ENCODE data around the gene POTEC. TPM values are rescaled to one million over a fixed set of nuclear protein-coding genes. Genes with fewer than 3 reads are reported as not detected.
"Not testable (repeated sequence)": the region's sequence is repeated elsewhere in the genome, so short reads cannot be mapped to it uniquely, and the experiment has no call there.

The POTEC gene
- total and polyA plus RNA-seq, 2 of the 8 experiments (the other 6 are each of a cell fraction or from before 2014, with no cell fraction given): 0.07 TPM; not detected in 1

DNA sequence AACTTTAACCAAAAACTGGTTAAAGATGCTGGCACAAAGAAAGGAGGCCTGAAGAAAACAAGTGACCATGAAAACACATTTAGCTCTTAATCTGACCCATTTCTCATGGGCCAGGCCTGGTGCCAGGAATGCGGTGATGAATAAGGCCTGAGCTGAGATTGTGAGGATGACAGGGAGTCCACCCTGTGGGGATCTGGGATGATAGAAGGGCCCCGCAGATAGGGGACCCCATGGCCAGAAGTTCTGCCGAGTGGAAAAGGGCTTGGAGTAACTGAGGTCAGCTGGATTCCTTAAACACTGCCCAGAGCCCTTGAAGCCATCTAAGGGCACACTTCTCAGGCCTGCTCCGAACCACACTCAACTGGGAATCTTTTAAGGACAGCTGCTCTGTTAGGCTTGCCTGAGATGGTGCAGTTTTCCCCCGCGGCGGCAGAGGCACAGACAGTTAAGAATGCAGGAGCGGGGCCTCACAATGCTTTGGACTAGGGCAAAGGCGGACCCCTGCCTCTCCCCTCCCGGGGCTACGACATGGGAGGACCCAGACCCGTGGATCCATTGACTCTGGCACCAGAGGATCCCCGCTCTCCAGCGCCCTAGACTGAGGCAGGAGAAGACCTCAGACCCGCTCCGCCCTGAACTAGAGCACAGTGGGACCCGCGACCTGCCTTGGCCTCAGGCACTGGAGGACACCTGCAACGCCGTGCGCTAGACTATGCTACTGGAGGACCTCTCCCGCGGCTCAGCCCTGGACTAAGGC, 70.0 kb downstream of the POTEC start:
- DNase-seq (ENCODE audit: low read depth in 1 of 2, low spot score in 2 of 2); H3K4ac ChIP-seq (replicated peaks; ENCODE audit: insufficient read length, low read depth, low read length); H4K91ac ChIP-seq (replicated peaks; ENCODE audit: insufficient read length, low read length); POLR2A ChIA-PET (ENCODE audit: partially characterized antibody); H3K9ac ChIP-seq (replicated peaks in 1 of 4; ENCODE audit: extremely low read depth in 1 of 4, low read depth in 3 of 4, low read length in 3 of 4); H3K56ac ChIP-seq (replicated peaks; ENCODE audit: insufficient read length, low read depth, low read length); H3K27me3 ChIP-seq (replicated peaks in 1 of 4; ENCODE audit: control insufficient read depth in 3 of 4, extremely low read depth in 1 of 4, insufficient read depth in 3 of 4, low read length in 3 of 4); H4K20me1 ChIP-seq (replicated peaks in 1 of 2; ENCODE audit: control insufficient read depth in 1 of 2, insufficient read depth in 2 of 2, low read length in 2 of 2); H2BK20ac ChIP-seq (ENCODE audit: low read length); H3K23me2 ChIP-seq (ENCODE audit: low read depth, low read length); H2AFZ ChIP-seq (ENCODE audit: low read length); H2AK5ac ChIP-seq (ENCODE audit: low read depth, low read length); FAIRE-seq; H3K4me2 ChIP-seq (ENCODE audit: insufficient read depth in 1 of 2, low read depth in 2 of 2, low read length in 2 of 2); H2BK5ac ChIP-seq (ENCODE audit: low read depth, low read length); H3K79me2 ChIP-seq (ENCODE audit: control insufficient read depth in 1 of 2, insufficient read depth in 2 of 2, low read length in 2 of 2); H3K14ac ChIP-seq (ENCODE audit: insufficient read length); H3K4me3 ChIP-seq (ENCODE audit: extremely low read depth in 1 of 4, insufficient read depth in 2 of 4, low read depth in 3 of 4, low read length in 4 of 4); H4K5ac ChIP-seq (ENCODE audit: insufficient read length, low read depth, low read length); H3K23ac ChIP-seq (ENCODE audit: insufficient read length); H3K79me1 ChIP-seq (ENCODE audit: low read depth, low read length); H4K8ac ChIP-seq (ENCODE audit: extremely low read depth, insufficient read depth, low read length); H3K27ac ChIP-seq (ENCODE audit: low read depth, low read length); H3K4me1 ChIP-seq (replicated peaks in 1 of 4; ENCODE audit: control insufficient read depth in 3 of 4, insufficient read depth in 4 of 4, low read length in 3 of 4); H3K36me3 ChIP-seq (ENCODE audit: control insufficient read depth in 2 of 4, insufficient read depth in 4 of 4, low read length in 3 of 4); H2BK12ac ChIP-seq (ENCODE audit: low read depth, low read length); CTCF ChIA-PET (ENCODE audit: partially characterized antibody); H2BK120ac ChIP-seq (replicated peaks; ENCODE audit: low read depth, low read length); H3K18ac ChIP-seq (ENCODE audit: extremely low read depth, low read length); H2BK15ac ChIP-seq (ENCODE audit: low read length): not testable (repeated sequence)
- peaks cover 0 to 32% of the 10 kb centered on the region in 2 experiments; a peak in 2 of 4 replicates for H3K9me3 ChIP-seq (ENCODE audit: insufficient read depth in 2 of 2, low read depth in 1 of 2, low read length in 1 of 2)
- 93% methylated on average over 7 of the region's 23 CpGs; no CpG with 5 or more reads in 1 of the 2 experiments for WGBS, 2 experiments (ENCODE audit: extremely low coverage in 1 of 2, insufficient coverage in 1 of 2, insufficient read length in 1 of 2, insufficient replicate concordance in 2 of 2, low coverage in 1 of 2, low lambda C conversion rate in 2 of 2, missing lambda C conversion rate in 1 of 2)

DNA sequence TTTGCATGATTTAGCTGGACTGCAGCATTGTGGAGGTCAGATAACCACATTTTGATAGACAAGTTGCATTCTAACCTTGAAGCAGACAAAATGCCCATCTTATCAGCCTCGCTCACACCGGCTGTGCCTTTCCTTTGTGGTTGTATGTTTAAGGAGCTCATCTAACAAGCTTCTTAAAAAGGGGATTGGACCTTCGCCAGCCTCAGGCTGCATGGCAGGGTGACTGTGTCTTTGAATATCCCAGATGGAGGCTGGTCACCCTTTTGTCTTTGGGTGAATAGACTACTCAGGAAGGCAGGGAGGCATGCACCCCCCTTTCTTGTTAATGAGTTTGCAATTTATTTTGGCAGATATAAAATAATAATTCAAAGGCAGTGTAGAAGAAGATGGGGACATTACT, 72.1 kb downstream of the POTEC start:
- DNase-seq (ENCODE audit: low read depth in 1 of 2, low spot score in 2 of 2); H4K91ac ChIP-seq (replicated peaks; ENCODE audit: insufficient read length, low read length); H3K79me1 ChIP-seq (ENCODE audit: low read depth, low read length); H3K4ac ChIP-seq (replicated peaks; ENCODE audit: insufficient read length, low read depth, low read length); H4K8ac ChIP-seq (ENCODE audit: extremely low read depth, insufficient read depth, low read length); H2AFZ ChIP-seq (ENCODE audit: low read length); H2BK120ac ChIP-seq (replicated peaks; ENCODE audit: low read depth, low read length); CTCF ChIA-PET (ENCODE audit: partially characterized antibody); H3K27ac ChIP-seq (ENCODE audit: low read depth, low read length); H3K4me1 ChIP-seq (replicated peaks in 1 of 4; ENCODE audit: control insufficient read depth in 3 of 4, insufficient read depth in 4 of 4, low read length in 3 of 4); H3K23ac ChIP-seq (ENCODE audit: insufficient read length); H3K23me2 ChIP-seq (ENCODE audit: low read depth, low read length); H3K18ac ChIP-seq (ENCODE audit: extremely low read depth, low read length); FAIRE-seq; H2BK12ac ChIP-seq (ENCODE audit: low read depth, low read length); H3K4me3 ChIP-seq (ENCODE audit: extremely low read depth in 1 of 4, insufficient read depth in 2 of 4, low read depth in 3 of 4, low read length in 4 of 4); H2BK5ac ChIP-seq (ENCODE audit: low read depth, low read length); H2BK20ac ChIP-seq (ENCODE audit: low read length); H3K9ac ChIP-seq (replicated peaks in 1 of 4; ENCODE audit: extremely low read depth in 1 of 4, low read depth in 3 of 4, low read length in 3 of 4); H3K79me2 ChIP-seq (ENCODE audit: control insufficient read depth in 1 of 2, insufficient read depth in 2 of 2, low read length in 2 of 2); H3K56ac ChIP-seq (replicated peaks; ENCODE audit: insufficient read length, low read depth, low read length); H3K27me3 ChIP-seq (replicated peaks in 1 of 4; ENCODE audit: control insufficient read depth in 3 of 4, extremely low read depth in 1 of 4, insufficient read depth in 3 of 4, low read length in 3 of 4); H4K5ac ChIP-seq (ENCODE audit: insufficient read length, low read depth, low read length); H4K20me1 ChIP-seq (replicated peaks in 1 of 2; ENCODE audit: control insufficient read depth in 1 of 2, insufficient read depth in 2 of 2, low read length in 2 of 2); POLR2A ChIA-PET (ENCODE audit: partially characterized antibody); H2BK15ac ChIP-seq (ENCODE audit: low read length); H3K14ac ChIP-seq (ENCODE audit: insufficient read length); H3K4me2 ChIP-seq (ENCODE audit: insufficient read depth in 1 of 2, low read depth in 2 of 2, low read length in 2 of 2); H3K36me3 ChIP-seq (ENCODE audit: control insufficient read depth in 2 of 4, insufficient read depth in 4 of 4, low read length in 3 of 4); H2AK5ac ChIP-seq (ENCODE audit: low read depth, low read length): not testable (repeated sequence)
- 81% methylated on average over 3 of the region's 3 CpGs; no CpG with 5 or more reads in 1 of the 2 experiments for WGBS, 2 experiments (ENCODE audit: extremely low coverage in 1 of 2, insufficient coverage in 1 of 2, insufficient read length in 1 of 2, insufficient replicate concordance in 2 of 2, low coverage in 1 of 2, low lambda C conversion rate in 2 of 2, missing lambda C conversion rate in 1 of 2)
- H3K9me3 ChIP-seq (ENCODE audit: insufficient read depth in 2 of 2, low read depth in 1 of 2, low read length in 1 of 2): peaks cover 0 to 41% of the 10 kb centered on the region in 2 experiments; a peak in 2 of 4 replicates
